ENCODE measurements around the gene ZNF423.

Gene ZNF423

GRCh38 chr16:49738001-49738400 is 117.9 kb downstream of the ZNF423 start:
- POLR2A ChIA-PET = no interaction called here
- no peak for DNase-seq (ENCODE audit: extremely low spot score)
- CTCF ChIA-PET = no interaction called here

GRCh38 chr16:49737541-49737940 is 118.4 kb downstream of the ZNF423 start:
- no peak for DNase-seq (ENCODE audit: extremely low spot score)
- TF ChIP-seq LEF1 (IDR thresholded peaks at IDR 0.05; ENCODE audit: borderline replicate concordance) (no peak), ZNF384 (IDR thresholded peaks at IDR 0.05) (no peak), TARDBP (IDR thresholded peaks at IDR 0.05) (no peak), HDGF (IDR thresholded peaks at IDR 0.05; ENCODE audit: borderline replicate concordance) (no peak), FOXM1 (IDR thresholded peaks at IDR 0.05; ENCODE audit: borderline replicate concordance) (no peak), NFRKB (IDR thresholded peaks at IDR 0.05) (no peak)
- ChIA-PET CTCF (no interaction called here), POLR2A (no interaction called here)

More at GRCh38 chr16:49738001-49738400, 117.9 kb downstream of the ZNF423 start:
- TF ChIP-seq TARDBP (IDR thresholded peaks at IDR 0.05) (no peak), CTBP1 (IDR thresholded peaks at IDR 0.05; ENCODE audit: borderline replicate concordance) (no peak), FOXA1 (IDR thresholded peaks at IDR 0.05) (no peak), SUZ12 (IDR thresholded peaks at IDR 0.05) (no peak), LEF1 (IDR thresholded peaks at IDR 0.05; ENCODE audit: borderline replicate concordance) (no peak), FOXK2 (IDR thresholded peaks at IDR 0.05) (no peak), SP1 (IDR thresholded peaks at IDR 0.05) (no peak), ZNF384 (IDR thresholded peaks at IDR 0.05) (no peak), NFRKB (IDR thresholded peaks at IDR 0.05) (no peak), FOXM1 (IDR thresholded peaks at IDR 0.05; ENCODE audit: borderline replicate concordance) (no peak)

- DNase-seq (ENCODE audit: extremely low spot score) = no peak
- ChIA-PET CTCF (no interaction called here), POLR2A (no interaction called here)
- TF ChIP-seq HDGF (IDR thresholded peaks at IDR 0.05; ENCODE audit: borderline replicate concordance) = no peak
- no peak for TF ChIP-seq NFRKB (IDR thresholded peaks at IDR 0.05)
- TF ChIP-seq TARDBP (IDR thresholded peaks at IDR 0.05) = no peak
- TF ChIP-seq ZNF384 (IDR thresholded peaks at IDR 0.05) = no peak
- no peak for TF ChIP-seq CTBP1 (IDR thresholded peaks at IDR 0.05; ENCODE audit: borderline replicate concordance)
- TF ChIP-seq FOXM1 (IDR thresholded peaks at IDR 0.05; ENCODE audit: borderline replicate concordance) = no peak
- no peak for TF ChIP-seq ELF4 (IDR thresholded peaks at IDR 0.05)
- no peak for TF ChIP-seq ARNT (IDR thresholded peaks at IDR 0.05)
- no peak for TF ChIP-seq FOXK2 (IDR thresholded peaks at IDR 0.05)
- TF ChIP-seq PKNOX1 (IDR thresholded peaks at IDR 0.05) = no peak
Measured at GRCh38 chr16:49734331-49734730, 121.6 kb downstream of the ZNF423 start.

- CTCF ChIA-PET = no interaction called here
- TF ChIP-seq SUZ12 (IDR thresholded peaks at IDR 0.05) = no peak
- 0 out of 2 replicates have a peak, but pooled peaks have one; percentile 40 for TF ChIP-seq CTBP1 (IDR thresholded peaks at IDR 0.05; ENCODE audit: borderline replicate concordance)
- no peak for TF ChIP-seq TARDBP (IDR thresholded peaks at IDR 0.05)
- TF ChIP-seq PKNOX1 (IDR thresholded peaks at IDR 0.05) = peak; percentile 95
- TF ChIP-seq ZNF384 (IDR thresholded peaks at IDR 0.05) = no peak
- no peak for TF ChIP-seq FOXK2 (IDR thresholded peaks at IDR 0.05)
- TF ChIP-seq FOXM1 (IDR thresholded peaks at IDR 0.05; ENCODE audit: borderline replicate concordance) = no peak
- TF ChIP-seq NFRKB (IDR thresholded peaks at IDR 0.05) = no peak
- TF ChIP-seq ARNT (IDR thresholded peaks at IDR 0.05) = no peak
- no peak for DNase-seq (ENCODE audit: extremely low spot score)
- POLR2A ChIA-PET = no interaction called here
Measured at GRCh38 chr16:49733313-49734009, 122.5 kb downstream of the ZNF423 start.

- ChIA-PET POLR2A (no interaction called here), CTCF (no interaction called here)
- DNase-seq (ENCODE audit: extremely low spot score) = no peak
- TF ChIP-seq ELF4 (IDR thresholded peaks at IDR 0.05) = no peak
- TF ChIP-seq BHLHE40 (IDR thresholded peaks at IDR 0.05; ENCODE audit: borderline replicate concordance) = no peak
- TF ChIP-seq TARDBP (IDR thresholded peaks at IDR 0.05) = no peak
- no peak for TF ChIP-seq L3MBTL2 (conservative IDR thresholded peaks at IDR 0.05)
- TF ChIP-seq SUZ12 (IDR thresholded peaks at IDR 0.05) = no peak
- TF ChIP-seq ZNF384 (IDR thresholded peaks at IDR 0.05) = no peak
- no peak for TF ChIP-seq FOXK2 (IDR thresholded peaks at IDR 0.05)
- no peak for TF ChIP-seq FOXM1 (IDR thresholded peaks at IDR 0.05; ENCODE audit: borderline replicate concordance)
- TF ChIP-seq PKNOX1 (IDR thresholded peaks at IDR 0.05) = no peak
- no peak for TF ChIP-seq LEF1 (IDR thresholded peaks at IDR 0.05; ENCODE audit: borderline replicate concordance)
- no peak for TF ChIP-seq ARNT (IDR thresholded peaks at IDR 0.05)
- TF ChIP-seq FOXA1 (IDR thresholded peaks at IDR 0.05) = no peak
- TF ChIP-seq HDGF (IDR thresholded peaks at IDR 0.05; ENCODE audit: borderline replicate concordance) = no peak
- no peak for TF ChIP-seq NFRKB (IDR thresholded peaks at IDR 0.05)
Measured at GRCh38 chr16:49731911-49732310, 124.0 kb downstream of the ZNF423 start.

GRCh38 chr16:49730772-49731171 is 125.1 kb downstream of the ZNF423 start:
- DNase-seq (ENCODE audit: extremely low spot score) = no peak
- TF ChIP-seq CTBP1 (IDR thresholded peaks at IDR 0.05; ENCODE audit: borderline replicate concordance) = no peak
- TF ChIP-seq HDGF (IDR thresholded peaks at IDR 0.05; ENCODE audit: borderline replicate concordance) = no peak
- no peak for TF ChIP-seq SP1 (IDR thresholded peaks at IDR 0.05)
- no peak for TF ChIP-seq LEF1 (IDR thresholded peaks at IDR 0.05; ENCODE audit: borderline replicate concordance)
- no peak for TF ChIP-seq FOXK2 (IDR thresholded peaks at IDR 0.05)
- no peak for TF ChIP-seq ARNT (IDR thresholded peaks at IDR 0.05)
- TF ChIP-seq BHLHE40 (IDR thresholded peaks at IDR 0.05; ENCODE audit: borderline replicate concordance) = no peak
- TF ChIP-seq ELF4 (IDR thresholded peaks at IDR 0.05) = no peak
- no peak for TF ChIP-seq L3MBTL2 (conservative IDR thresholded peaks at IDR 0.05)
- no peak for TF ChIP-seq SUZ12 (IDR thresholded peaks at IDR 0.05)
- TF ChIP-seq TARDBP (IDR thresholded peaks at IDR 0.05) = no peak
- ChIA-PET CTCF (no interaction called here), POLR2A (no interaction called here)
